NOMO-1 treated with DMSO at 0.1 percent for 48 hours (cell line): ENCODE results near the gene NUP210L.
"Not testable (repeated sequence)": the region's sequence is repeated elsewhere in the genome, so short reads cannot be mapped to it uniquely, and the experiment has no call there.

Experiments
- DNase-seq: peaks from one replicate; lab custom pipeline; 2025; ENCODE audit not compliant: unreplicated experiment; lab: John Stamatoyannopoulos, UW

The NUP210L gene

GRCh38 chr1:153995640-153996039 is 159.2 kb downstream of the NUP210L start:
- no peak for DNase-seq

GRCh38 chr1:153995202-153995601 is 159.7 kb downstream of the NUP210L start:
- DNase-seq: no peak

- DNase-seq: no peak
Measured at GRCh38 chr1:153991806-153992205, 163.1 kb downstream of the NUP210L start.

GRCh38 chr1:153991151-153991630 is 163.7 kb downstream of the NUP210L start:
- DNase-seq: no peak

- DNase-seq: peak; percentile 98
Measured at GRCh38 chr1:153990468-153991150, 164.3 kb downstream of the NUP210L start, which contains the start of gene RPS27. Gene RPS27, plus strand, starts transcription at chr1:153990762. Its CDS starts 35 bp downstream, at chr1:153990797.

- DNase-seq: no peak
Measured at GRCh38 chr1:153987621-153988020, 167.3 kb downstream of the NUP210L start.

GRCh38 chr1:153985941-153986761 is 168.7 kb downstream of the NUP210L start, which contains the start of gene RAB13:
Gene RAB13, minus strand, starts transcription at chr1:153986339. Its CDS starts 103 bp downstream, at chr1:153986236.
- DNase-seq: peak; percentile 38

- DNase-seq: no peak
Measured at GRCh38 chr1:153985341-153985912, 169.4 kb downstream of the NUP210L start.

GRCh38 chr1:153984123-153984894 is 170.6 kb downstream of the NUP210L start:
- DNase-seq: no peak

GRCh38 chr1:153981735-153982134 is 173.1 kb downstream of the NUP210L start:
- DNase-seq: not testable (repeated sequence)

GRCh38 chr1:153979091-153979490 is 175.8 kb downstream of the NUP210L start:
- not testable (repeated sequence) for DNase-seq

- DNase-seq: no peak
Measured at GRCh38 chr1:153978274-153978909, 176.5 kb downstream of the NUP210L start.

- DNase-seq: peak; percentile 79
Measured at GRCh38 chr1:153977250-153978240, 177.3 kb downstream of the NUP210L start, which contains the start of gene JTB. Gene JTB, minus strand, starts transcription at chr1:153977674. Its CDS starts 422 bp downstream, at chr1:153977252.

- no peak for DNase-seq
Measured at GRCh38 chr1:153976819-153977249, 178.0 kb downstream of the NUP210L start.

GRCh38 chr1:153973525-153973924 is 181.3 kb downstream of the NUP210L start:
- DNase-seq: no peak

- DNase-seq: no peak
Measured at GRCh38 chr1:153973071-153973470, 181.8 kb downstream of the NUP210L start.

- no peak for DNase-seq
Measured at GRCh38 chr1:153970346-153970745, 184.5 kb downstream of the NUP210L start.

- no peak for DNase-seq
Measured at GRCh38 chr1:153968972-153969371, 185.9 kb downstream of the NUP210L start.

- DNase-seq: no peak
Measured at GRCh38 chr1:153968408-153968807, 186.5 kb downstream of the NUP210L start.
